Measurements from ENCODE around the gene HLA-DPB1. TPM values are rescaled to one million over a fixed set of nuclear protein-coding genes. Genes with fewer than 3 reads are reported as not detected.

HLA-DPB1 gene
- polyA plus RNA-seq, 2 of the 4 experiments (the other 2 are of a cell fraction), result not detected

GRCh38 chr6:33104887-33105286 lies 29.1 kb downstream of the HLA-DPB1 start (continued):
- TF ChIP-seq ELK1 (IDR thresholded peaks at IDR 0.05; ENCODE audit: low read depth, low read length) (no peak), MAFK (IDR thresholded peaks at IDR 0.05; ENCODE audit: partially characterized antibody) (no peak), RFX5 (IDR thresholded peaks at IDR 0.05) (no peak), NPAS2 (CRISPR knock-in tag; IDR thresholded peaks at IDR 0.05; ENCODE audit: borderline replicate concordance) (no peak), SREBF2 (IDR thresholded peaks at IDR 0.05) (no peak)

GRCh38 chr6:33105386-33105785 lies 29.6 kb downstream of the HLA-DPB1 start:
- Histone ChIP-seq H3K27ac (no peak overlapping the region), H3K4me3 (no peak overlapping the region), H3K4me2 (no peak overlapping the region), H3K4me1 (no peaks in the 10 kb centered on the region), H3K9me3 (no peaks in the 10 kb centered on the region)
- POLR2A ChIA-PET, result no interaction called here
- no peak for DNase-seq (ENCODE audit: low read depth in 1 of 2, low spot score in 1 of 2)
- WGBS (ENCODE audit: missing lambda C conversion rate), result 25% methylated on average over 3 of the region's 3 CpGs
- FAIRE-seq, result no peak
- ATAC-seq, result no peak
- no peak for TF ChIP-seq REST (IDR thresholded peaks at IDR 0.05)
- TF ChIP-seq POLR2A (IDR thresholded peaks at IDR 0.05; ENCODE audit: low read length), result no peak
- no peak for TF ChIP-seq FOSL2 (IDR thresholded peaks at IDR 0.05)
- TF ChIP-seq FOSL2 (CRISPR knock-in tag; IDR thresholded peaks at IDR 0.05), result no peak
- no peak for TF ChIP-seq PHF8 (IDR thresholded peaks at IDR 0.05; ENCODE audit: borderline replicate concordance, low read depth)
- no peak for TF ChIP-seq POLR2AphosphoS2 (conservative IDR thresholded peaks at IDR 0.05; ENCODE audit: low read length)
- TF ChIP-seq FOXS1 (CRISPR knock-in tag; IDR thresholded peaks at IDR 0.05), result no peak
- no peak for TF ChIP-seq PBX3 (IDR thresholded peaks at IDR 0.05)
- no peak for TF ChIP-seq FOSB (CRISPR knock-in tag; IDR thresholded peaks at IDR 0.05)
- no peak for TF ChIP-seq HEYL (CRISPR knock-in tag; IDR thresholded peaks at IDR 0.05)
- TF ChIP-seq MAZ (IDR thresholded peaks at IDR 0.05; ENCODE audit: borderline replicate concordance, low read depth, low read length), result no peak
- TF ChIP-seq ATOH8 (CRISPR knock-in tag; IDR thresholded peaks at IDR 0.05; ENCODE audit: low read depth), result no peak
- TF ChIP-seq BCL3 (IDR thresholded peaks at IDR 0.05), result no peak
- no peak for TF ChIP-seq RNF2 (IDR thresholded peaks at IDR 0.05; ENCODE audit: borderline replicate concordance, low read depth)
- TF ChIP-seq MAX (IDR thresholded peaks at IDR 0.05), result no peak
- no peak for TF ChIP-seq CBX8 (IDR thresholded peaks at IDR 0.05)
- no peak for TF ChIP-seq CTCF (IDR thresholded peaks at IDR 0.05)
- CTCF ChIA-PET, result no interaction called here

Measured in A549 (cell line).